Stimulated activated naive CD4-positive, alpha-beta T cell treated with Interleukin-2 at 50 U/mL for 16 hours (primary cell): Measurements from ENCODE around the gene CCDC160.
"Not testable (repeated sequence)": the region's sequence is repeated elsewhere in the genome, so short reads cannot be mapped to it uniquely, and the experiment has no call there.

Experiments
- DNase-seq: peaks from one replicate; lab custom pipeline; 2025; lab: John Stamatoyannopoulos, UW

CCDC160 gene

DNA sequence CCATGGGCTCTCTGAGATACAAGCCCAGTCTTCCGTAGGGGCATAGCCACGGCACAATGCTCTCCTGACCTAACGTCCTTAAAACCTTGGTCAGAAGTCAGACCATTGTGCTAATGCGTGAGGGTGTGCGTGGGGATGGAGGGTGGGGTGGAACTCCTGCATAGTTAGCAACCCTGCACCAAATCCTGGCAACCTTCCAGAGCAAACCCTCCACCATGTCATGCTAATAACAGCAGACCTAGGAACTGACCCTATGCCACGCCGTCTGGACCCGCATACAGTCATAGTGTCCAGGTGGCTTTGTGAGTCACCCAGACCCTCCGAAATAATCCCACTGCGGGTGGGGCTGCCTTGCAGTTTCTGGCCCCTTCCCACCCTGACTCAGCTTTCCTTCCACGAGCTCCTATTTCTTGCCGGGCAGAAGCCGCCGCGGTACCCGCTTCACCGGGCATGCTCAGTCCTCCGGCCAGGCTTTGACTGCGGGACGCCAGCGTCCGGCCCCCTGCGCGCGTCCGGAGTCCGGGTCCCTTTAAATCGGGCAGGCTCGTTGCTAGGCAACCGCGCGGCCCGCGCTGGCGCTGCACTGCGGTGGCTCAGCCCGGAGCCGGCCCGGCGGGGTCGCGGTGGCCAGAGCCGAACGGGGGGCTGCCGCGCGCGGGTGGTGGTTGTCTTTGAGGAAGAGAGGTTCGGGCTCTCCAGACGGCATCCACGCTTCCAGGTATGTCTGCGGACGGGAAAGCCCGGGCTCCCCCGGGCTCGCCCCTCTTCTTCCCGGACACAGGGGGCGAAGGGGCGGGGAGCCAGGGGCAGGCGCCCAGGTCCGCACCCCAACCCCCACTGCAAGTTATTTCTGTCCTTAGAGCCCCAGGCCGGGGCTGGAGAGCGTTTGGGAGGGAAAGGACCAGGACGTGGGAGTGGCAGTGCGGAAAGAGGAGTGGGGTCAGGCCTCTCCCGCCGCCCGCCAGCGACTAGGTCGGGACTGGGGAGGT, at the start of gene CCDC160:
Gene CCDC160 (plus strand): TSS at position 557 of the 989 bp plus-strand sequence. CDS start 7,619 bp downstream, outside the sequence.
- no peak for DNase-seq

DNA sequence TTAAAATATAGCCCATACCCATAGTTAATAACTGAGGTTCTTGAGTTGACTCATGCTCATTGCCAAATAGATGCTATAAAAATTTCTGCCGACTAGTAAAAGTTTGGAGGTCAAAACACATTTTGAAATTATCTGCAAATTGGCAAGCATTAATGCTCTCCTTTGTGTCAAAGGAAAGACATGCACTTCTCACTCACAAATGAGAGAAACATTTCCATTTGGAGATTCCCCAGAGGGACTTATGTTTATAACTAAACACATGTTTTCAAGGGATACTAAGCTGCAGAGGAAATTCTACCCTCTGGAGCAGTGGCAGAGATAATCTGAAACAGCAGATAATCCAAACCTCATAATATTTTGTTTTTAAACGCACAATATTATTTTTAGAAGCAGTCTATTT, 45.7 kb upstream of the CCDC160 start:
- DNase-seq, result no peak

DNA sequence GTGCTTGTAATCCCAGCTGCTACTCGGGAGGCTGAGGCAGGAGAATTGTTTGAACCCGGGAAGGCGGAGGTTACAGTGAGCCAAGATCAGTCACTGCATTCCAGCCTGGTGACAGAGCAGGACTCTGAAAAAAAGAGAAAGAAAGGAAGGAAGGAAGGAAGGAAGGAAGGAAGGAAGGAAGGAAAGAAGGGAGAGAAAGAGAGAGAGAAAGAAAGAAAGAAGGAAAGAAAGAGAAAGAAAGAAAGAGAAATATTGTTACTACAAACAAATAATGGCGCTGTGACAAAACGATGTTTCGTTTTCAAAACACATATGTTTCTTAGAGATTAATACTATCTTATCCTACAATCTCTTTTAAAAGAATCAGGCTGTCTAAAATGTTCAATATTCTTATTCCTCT, 42.1 kb upstream of the CCDC160 start:
- DNase-seq, result no peak

DNA sequence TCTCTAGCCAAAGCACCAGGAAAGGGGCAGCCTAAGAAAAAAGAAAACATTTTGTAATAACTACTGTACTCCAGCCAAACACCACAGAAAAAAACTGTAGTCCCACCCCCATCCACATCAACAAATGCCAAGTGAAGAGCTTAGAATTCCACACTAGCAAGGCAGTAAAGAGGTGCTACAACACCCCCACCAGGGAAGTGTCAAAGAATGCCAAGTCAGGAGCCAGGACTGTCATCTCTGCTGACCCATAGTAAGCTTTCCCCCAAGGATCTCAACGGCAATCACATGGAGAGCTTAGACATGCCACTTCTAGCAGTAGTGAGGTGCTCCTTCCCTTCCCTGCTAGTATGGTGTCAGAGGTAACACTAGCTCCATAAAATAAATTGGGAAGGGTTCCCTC, 34.4 kb upstream of the CCDC160 start:
- no peak for DNase-seq

DNA sequence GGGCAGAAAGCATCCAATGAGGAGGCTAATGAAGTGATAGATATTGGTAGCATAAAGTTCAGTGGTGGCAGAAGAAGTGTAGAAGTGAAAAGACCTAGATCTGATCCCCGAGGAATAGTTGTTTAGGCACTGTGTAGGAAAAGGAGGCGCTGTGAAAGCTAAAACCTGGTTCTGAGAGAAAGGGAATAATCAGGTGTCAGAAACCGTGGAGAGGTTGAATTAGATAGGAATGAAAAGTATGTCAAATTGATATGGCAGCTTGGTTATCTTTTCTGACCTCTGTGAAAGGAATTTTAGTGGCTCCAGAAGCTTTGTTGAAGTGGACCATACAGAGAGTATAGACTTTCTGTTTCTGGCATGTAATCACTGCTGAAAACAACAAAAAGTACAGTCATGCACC, 30.8 kb upstream of the CCDC160 start:
- no peak for DNase-seq

DNA sequence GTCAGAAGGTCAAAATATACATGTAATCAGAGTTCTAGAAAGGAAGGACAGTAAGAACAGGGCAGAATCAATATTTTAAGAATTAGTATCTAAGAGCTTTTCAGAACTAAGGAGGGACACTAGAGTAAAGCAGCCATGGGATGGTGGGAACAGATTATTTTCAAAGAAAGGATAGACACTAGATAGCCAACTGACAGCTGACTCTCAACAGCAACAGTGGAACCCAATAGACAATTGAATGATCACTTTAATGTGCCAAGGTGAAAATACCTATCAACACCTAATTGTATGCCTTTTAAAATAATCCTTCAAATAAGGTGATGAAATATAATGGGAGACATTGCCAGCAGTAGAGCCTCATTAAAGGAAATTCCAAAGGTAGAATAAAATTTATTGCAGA, 26.5 kb upstream of the CCDC160 start:
- no peak for DNase-seq

DNA sequence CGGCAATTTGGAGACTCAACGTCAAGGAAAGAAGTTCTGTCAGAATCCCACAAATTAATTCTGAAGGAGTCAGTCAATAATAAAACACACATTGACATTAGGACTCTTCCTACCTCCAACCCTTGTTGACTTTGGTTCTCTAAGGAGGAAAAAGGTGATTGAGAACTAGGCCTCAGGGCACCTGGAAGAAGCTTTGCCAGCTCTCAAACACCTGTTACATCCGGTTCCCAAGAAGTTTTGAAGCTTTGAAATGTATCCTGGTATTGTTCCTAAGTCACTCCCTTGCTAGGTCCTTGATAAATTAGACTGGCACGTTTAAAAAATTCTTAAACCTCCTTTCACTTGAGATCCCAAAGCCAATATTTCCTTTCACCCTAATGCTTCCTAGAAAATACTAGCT, 1.7 kb upstream of the CCDC160 start:
- DNase-seq, result no peak

DNA sequence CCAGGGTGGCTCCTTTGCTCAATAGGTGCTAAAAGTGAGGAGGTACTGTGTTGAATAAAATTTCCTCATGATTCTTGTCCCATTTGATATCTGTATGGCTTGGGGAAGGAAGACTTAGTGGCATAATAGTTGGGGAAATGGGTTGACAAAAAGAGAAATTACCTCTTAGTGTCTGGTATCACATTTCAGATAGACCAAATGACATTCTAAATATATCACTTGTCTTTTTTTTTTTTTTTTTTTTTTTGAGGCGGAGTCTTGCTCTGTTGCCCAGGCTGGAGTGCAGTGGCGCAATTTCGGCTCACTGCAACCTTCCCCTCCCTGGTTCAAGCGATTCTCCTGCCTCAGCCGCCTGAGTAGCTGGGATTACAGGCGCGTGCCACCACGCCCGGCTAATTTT, 1.2 kb downstream of the CCDC160 start:
- not testable (repeated sequence) for DNase-seq

DNA sequence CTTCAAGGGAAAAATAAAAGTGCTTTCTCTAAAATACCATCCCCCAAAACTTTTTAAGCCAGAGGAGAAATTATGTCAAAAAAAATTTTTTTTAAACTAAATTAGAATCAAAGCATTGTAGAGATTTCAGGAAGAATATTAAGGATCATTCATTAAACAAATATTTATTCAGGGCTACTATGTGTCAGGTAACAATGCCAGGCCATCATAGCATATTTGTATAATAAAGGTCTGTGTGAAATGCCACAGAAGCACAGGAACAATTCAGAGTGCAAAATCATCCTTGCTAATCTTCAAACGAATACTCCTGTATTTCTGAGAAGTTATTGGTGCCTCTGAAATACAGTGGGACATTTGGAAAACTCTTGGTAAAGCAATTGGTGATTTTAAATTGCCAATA, 2.0 kb downstream of the CCDC160 start:
- DNase-seq, result no peak

DNA sequence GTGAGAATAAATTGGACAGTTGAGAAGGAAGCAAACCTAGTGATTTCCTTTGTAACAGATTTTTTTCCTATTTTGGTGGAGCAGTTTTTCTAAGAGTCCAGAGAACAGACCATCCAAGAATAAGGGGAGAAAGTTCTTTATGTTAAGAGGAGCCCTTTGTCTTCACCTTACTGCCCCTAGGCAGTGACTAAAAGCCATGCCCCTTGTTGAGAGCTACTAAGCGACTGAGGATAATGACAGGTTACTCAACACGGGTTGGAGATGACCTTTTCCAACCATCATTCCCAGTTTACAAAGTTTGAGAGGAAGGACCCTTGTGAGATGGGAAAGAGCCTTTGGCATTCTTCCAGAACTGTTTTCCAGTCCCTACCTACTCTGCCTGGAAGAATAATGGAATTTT, 3.2 kb downstream of the CCDC160 start:
- no peak for DNase-seq

DNA sequence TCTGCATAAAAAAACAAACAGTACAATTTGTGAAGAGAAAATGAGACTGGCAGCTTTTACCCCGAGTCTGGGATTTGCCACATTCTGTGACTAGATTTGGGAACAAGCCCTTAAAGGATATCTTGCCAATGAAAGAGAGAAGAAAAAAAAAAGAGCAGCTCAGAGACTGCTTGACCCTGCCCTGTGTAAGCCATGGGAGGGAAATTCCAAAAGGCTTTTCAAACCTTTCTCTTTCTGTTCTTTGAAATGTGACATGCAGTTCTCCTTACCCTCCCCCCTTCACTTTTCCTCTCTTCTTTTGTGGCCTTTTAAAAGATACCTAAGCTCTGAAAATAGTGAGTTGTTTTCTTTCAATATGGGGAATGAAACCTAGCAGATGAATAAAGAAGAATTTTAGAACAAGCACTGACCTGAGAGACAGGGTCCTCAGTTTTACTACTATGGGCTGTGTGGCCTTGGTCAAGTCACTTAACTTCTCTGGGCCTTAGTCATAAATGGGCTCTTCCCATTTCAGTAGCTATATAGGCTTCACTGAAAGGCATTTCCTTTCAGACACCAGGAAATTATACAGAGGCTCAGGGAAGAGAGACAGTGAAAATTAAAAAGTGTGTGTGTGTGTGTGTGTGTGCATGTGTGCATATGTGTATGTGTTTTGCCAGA, 5.1 kb downstream of the CCDC160 start:
- DNase-seq, result no peak

DNA sequence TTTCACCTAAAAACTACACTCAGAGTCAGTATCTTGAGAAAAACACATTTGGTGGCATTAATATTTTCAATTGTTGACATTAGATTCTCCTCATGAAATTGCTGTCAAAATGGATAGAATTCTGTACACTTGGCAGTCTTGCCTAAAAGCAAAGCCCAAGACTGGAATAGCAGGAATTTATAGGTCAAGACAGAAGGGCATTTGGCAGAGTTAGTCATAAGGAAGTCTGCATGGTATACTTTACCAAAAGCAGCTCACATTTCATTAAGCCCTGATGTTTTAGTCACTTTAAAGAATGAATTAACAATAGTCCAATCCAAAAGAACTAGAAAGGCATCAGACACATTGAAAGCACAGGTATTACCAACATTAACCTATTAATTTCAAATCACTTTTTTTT, 7.1 kb downstream of the CCDC160 start:
- DNase-seq, result no peak

DNA sequence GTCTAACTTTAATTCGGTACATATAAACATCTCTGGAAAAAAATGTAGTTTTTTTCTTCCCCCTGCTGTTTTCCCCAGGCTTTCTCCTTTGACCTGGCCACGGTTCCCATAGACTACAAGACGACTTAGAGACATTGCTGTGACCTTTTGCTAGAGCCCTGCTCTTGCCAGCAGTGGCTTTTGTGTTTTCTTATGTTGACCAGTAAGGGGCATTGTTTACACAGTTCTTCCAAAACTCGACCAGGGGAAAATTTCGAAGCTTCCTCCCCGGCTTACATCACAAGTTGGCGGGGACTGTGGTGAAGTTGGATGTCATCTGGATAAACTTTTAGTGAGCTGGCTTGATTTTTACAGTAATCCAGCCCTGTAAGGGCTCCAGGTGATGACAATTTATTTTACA, 9.3 kb downstream of the CCDC160 start:
- DNase-seq, result no peak

DNA sequence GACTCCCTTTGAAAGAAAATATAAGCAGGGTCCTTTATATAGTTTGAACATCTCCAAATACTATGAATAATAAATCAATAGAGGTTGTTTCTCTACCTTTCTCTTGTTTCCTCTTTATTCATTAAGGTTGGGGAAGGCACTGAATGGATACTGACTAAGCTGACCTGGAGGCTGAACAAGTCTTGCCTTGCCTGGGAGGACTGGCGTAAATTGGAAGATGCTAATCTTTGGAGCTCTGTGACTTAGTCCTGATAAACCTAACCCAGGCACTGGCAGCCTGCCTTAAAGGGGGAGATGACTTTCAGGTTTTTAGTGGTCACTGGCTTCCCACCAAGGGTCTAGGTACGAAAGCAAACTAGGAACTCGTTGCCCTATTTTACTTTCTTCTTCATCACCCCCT, 10.5 kb downstream of the CCDC160 start:
- DNase-seq, result no peak

DNA sequence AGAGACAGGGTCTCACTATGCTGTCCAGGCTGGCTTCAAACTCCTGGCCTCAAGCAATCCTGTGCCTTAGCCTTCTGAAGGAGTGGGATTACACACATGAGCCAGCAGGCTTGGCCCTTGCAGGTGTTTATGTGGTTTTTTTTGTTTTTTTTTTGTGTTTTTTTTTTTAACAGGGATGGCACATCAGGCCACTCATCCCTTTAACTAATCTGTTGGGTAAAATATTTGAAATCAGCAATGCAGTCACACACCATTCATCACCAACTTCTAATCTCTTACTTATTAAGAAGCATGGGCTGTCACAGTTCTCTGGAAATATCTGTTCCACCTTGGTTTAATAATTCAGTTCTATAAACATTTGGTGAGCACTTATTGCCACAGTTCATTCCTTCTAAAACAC, 12.3 kb downstream of the CCDC160 start:
- DNase-seq, result no peak

DNA sequence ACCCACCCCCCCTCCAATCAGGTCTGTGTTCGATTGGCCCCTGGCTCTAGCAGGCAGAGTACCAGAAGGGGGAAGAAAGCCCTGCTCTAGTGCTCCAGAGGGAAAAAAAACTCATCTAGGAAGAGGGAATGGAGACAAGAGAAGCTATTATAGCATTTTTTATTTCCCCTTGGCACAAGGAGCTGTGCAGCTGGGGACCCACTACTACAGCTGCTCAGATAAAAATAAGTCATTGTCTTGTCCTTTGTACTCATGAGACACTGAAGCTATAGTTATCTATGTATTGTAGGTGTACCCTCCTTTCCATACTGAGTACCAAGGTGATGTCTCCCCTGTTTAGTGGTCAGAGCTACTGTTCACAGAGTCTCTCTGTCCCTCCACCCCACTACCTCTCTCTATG, 14.3 kb downstream of the CCDC160 start:
- no peak for DNase-seq

DNA sequence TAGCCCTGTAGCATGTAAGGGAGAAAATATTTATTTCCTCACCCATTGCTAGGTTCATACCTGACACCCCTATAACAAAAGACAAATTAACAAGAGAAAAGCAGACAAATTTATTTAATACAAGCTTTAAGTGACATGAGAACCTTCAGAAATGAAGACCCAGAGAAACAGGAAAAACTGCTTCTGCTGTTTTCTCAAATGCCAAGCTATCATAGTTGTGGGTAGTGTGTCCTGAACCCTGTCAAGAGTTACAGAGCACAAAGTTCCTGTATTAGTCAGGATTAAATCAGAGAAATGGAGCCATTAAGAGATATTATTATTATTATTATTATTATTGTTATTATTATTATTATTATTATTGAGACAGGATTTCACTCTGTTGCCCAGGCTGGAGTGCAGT, 17.5 kb downstream of the CCDC160 start:
- DNase-seq, result no peak

DNA sequence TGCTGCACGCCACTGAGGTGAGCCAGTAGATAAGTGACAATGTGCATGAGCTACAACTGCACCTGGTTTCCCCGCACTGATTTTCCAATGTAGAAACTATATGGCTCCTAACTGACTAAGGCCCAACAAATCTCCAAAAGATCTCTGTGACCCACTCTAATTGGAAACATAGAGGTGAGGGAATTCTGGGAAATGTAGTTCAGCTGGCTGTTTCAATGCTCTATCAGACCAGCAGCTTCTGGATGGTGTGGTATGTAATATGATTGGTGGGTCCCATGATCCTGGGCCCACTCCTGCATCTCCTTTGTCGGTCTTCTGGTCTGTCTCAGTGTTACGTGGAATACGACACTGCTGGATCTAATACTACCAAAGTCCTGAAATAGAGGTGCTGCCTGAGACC, 18.6 kb downstream of the CCDC160 start:
- DNase-seq, result no peak

DNA sequence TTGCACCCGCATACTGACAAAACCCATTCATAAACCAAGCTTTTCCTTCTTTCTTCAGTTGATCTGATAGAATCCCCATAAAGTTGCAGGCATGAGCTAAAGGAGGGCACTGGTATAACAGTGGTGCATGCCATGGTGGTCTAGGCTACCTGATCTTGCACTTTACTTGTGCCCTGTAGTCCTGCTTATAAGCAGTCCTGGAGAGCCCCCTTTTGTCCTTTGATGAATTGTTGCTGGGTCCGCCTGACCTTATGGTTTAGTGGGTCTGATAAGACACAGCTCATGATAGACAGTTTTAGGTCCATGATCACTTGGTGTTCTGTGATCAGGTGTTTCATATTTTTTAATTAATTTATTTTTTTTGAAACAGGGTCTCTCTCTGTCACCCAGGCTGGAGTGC, 19.7 kb downstream of the CCDC160 start:
- DNase-seq, result no peak

DNA sequence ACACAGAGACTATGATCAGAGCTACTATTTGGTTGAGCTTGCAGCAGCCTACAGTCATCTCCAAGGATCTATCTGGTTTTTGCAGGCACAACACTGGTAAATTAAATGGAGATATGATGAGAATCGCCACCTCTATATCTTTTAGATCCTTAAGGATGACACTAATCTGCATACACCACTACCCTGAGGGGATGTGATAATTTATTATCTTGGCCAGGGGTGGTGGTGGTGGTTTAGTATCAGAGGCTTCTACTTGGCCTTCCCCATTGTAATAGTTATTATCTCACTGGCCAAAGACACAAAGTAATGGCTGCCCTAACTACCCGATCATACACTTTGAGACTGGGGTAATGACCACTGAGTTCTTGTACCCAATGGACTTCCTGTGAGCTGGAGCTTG, 21.2 kb downstream of the CCDC160 start:
- no peak for DNase-seq

DNA sequence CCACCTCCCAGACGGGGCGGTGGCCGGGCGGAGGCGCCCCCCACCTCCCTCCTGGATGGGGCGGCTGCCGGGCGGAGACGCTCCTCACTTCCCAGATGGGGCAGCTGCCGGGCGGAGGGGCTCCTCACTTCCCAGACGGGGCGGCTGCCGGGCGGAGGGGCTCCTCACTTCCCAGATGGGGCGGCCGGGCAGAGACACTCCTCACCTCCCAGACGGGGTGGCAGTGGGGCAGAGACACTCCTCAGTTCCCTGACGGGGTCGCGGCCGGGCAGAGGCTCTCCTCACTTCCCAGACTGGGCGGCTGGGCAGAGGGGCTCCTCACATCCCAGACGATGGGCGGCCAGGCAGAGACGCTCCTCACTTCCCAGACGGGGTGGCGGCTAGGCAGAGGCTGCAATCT, 49.0 kb downstream of the CCDC160 start:
- DNase-seq, result not testable (repeated sequence)

DNA sequence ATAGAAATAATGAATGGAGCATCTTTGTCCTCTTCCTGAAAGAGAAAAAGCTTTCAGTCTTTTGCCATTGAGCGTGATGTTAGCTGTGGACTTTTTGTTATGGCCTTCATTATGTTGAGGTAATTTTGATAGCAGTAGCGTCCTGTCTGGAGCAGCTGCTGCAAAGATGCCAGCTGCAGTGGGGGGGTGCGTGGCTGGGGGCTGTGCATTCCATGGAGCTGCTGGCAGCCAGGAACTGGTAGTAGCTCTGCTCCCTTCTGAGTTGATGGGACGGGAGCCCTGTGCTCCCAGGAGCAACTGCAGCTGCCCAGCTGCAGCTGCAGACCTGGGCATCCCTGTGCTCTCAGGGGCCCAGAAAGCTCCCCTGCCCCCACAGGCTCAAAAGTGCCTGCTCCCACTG, 50.4 kb downstream of the CCDC160 start:
- DNase-seq, result no peak

DNA sequence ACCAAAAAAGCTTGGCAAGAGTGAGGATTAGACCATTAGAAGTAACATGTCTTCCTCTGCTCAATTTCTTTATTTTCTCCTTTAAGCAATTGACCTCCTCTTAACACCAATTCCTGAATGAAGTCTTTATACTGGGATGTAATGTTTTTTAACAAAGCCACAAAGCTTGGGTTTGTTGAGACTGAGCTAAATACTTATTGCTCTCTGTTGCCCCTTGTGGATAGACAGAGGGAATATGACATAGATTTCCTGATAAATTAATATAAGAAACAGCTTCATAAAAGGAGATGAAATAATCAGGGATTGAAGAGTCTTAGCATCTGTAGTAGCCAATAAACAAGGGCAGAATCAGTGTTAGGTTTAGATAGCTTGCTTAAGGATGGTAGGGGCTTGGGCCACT, 57.6 kb downstream of the CCDC160 start:
- no peak for DNase-seq
